Occipital lobe (tissue), 2 donors: ENCODE data around the gene SEMA5A. TPM values are rescaled to one million over a fixed set of nuclear protein-coding genes. Genes with fewer than 3 reads are reported as not detected.

Experiments
- DNase-seq: peaks from one replicate; lab custom pipeline; 2025; lab: John Stamatoyannopoulos, UW
- total RNA-seq: library from RNA; depleted of rRNA; stranded (reverse); fragments of >200 nt; gene quantifications from one replicate; pipeline ENCODE4 v1.2.3, GENCODE V29; 2014

SEMA5A gene
- total RNA-seq, 1 donor from 2014 or later: 11.2 TPM

- DNase-seq: no peak
Measured at GRCh38 chr5:9399094-9399493, 146.8 kb downstream of the SEMA5A start.

- no peak for DNase-seq
Measured at GRCh38 chr5:9398227-9398626, 147.6 kb downstream of the SEMA5A start.

DNA sequence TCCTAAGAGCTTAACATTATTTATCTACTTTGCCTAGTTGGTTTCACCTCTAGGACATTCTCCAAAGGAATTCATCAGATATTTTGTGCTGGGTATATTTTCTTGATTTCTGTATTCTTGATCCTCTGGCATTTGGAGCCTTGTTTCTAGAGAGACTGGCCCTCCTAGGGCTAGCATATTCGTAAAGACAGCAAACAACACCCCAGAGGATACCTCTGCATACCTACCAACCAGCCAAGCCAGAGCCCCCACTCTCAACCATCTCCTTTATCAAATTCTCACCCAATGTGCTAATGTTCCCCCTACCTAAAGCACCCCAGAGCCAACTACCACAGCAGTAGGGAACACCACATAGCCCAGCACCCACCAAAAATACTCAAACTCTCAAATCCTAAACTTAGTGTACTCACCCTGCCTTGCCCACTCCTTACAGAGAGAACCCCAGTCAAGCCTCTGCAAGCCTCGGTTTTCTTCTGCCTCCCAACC lies 149.5 kb downstream of the SEMA5A start:
- DNase-seq: no peak

GRCh38 chr5:9395706-9396105 lies 150.2 kb downstream of the SEMA5A start:
- DNase-seq: no peak

GRCh38 chr5:9394221-9394620 lies 151.7 kb downstream of the SEMA5A start:
- no peak for DNase-seq

DNA sequence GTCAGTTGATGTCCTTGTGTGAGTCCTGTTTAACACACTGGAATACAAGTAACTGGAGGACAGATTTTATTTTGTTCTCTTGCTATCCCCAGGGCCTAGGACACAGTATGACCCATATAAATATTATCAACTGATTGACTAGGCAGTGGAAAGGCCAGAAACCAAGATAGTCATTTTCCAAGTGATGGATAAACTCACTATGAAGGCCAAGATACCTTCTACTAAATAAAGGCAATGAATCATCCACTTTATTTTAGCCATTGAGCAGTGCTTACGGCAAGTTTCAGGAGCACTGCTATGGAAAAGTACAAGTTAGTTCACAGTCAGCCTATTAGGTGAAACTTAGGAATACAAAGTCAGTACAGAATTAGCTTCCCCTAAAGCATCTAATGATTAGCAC lies 153.2 kb downstream of the SEMA5A start:
- DNase-seq: no peak

- no peak for DNase-seq
Measured at GRCh38 chr5:9391080-9391479, 154.8 kb downstream of the SEMA5A start.

GRCh38 chr5:9390113-9390512 lies 155.8 kb downstream of the SEMA5A start:
- no peak for DNase-seq

DNA sequence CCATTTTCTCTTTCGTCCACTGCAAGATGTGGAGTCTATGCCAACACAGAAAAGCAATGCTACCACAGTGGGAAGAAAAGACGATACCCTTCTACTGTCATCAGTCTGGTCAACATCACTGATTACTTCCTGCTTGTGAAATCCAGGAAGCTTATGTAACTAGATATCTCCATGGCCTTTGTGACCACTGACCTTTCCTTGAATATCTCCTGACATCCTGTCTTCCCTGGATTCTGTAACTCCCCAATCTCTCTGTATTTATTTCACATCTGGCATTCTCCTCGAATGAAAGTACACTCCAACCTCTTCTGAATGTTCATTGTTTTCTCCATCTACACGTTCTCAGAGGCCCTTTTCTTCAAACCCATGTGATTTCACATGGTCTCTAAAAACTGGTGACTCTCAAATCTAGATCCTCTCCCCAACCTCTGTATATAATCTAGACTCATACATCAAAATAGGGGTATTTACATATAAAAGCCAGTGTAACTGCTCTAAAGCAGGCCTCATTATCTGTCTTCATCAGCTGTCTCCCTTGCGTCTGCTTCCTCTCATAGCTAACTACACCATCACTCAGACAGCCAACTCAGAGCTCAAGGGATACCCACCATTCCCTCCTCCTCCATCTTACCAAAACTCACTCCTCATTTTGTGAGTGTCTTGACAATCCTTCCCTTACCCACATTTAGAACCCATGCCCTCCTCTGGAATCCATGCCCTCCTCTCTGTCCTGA lies 156.8 kb downstream of the SEMA5A start:
- DNase-seq: no peak

- no peak for DNase-seq
Measured at GRCh38 chr5:9387879-9388278, 158.0 kb downstream of the SEMA5A start.

GRCh38 chr5:9386945-9387344 lies 158.9 kb downstream of the SEMA5A start:
- no peak for DNase-seq

DNA sequence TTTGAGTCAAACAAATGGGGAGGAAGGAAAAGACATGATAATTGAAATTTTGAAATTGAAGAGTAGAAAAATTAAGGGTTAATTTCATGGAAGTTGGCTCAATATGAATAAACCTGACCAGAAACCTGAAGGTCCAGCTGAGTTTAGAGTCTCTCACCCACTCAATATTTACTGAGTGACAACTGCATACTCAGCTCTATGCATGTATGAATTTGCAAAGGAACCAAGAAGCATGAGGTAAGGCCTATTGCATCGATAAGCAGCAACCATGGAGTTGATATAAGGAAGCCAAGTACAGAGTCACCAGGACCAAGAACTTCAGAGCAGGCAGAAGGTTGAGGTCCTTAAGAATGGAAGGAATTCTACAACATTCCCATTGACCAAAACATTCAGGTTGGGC lies 163.4 kb downstream of the SEMA5A start:
- no peak for DNase-seq

- no peak for DNase-seq
Measured at GRCh38 chr5:9381464-9381863, 164.4 kb downstream of the SEMA5A start.

DNA sequence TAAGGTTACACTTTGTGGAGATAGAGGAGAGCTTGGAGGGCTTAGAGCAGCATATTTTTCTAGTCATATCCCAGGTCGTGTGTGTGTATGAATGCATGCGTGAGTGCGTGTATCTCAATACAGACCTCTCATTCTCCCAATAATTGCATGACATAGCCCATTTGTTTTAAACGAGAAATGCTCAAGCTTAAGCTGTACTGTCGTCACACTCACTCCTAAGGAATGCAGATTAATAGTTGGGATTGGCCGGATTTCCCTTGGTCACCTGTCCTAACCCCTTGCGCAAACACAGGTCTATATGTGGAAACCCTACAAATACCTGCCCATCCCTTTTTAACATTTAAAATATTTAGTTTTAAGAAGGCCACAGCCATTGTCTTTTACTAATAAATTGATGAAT lies 165.8 kb downstream of the SEMA5A start:
- DNase-seq: no peak

DNA sequence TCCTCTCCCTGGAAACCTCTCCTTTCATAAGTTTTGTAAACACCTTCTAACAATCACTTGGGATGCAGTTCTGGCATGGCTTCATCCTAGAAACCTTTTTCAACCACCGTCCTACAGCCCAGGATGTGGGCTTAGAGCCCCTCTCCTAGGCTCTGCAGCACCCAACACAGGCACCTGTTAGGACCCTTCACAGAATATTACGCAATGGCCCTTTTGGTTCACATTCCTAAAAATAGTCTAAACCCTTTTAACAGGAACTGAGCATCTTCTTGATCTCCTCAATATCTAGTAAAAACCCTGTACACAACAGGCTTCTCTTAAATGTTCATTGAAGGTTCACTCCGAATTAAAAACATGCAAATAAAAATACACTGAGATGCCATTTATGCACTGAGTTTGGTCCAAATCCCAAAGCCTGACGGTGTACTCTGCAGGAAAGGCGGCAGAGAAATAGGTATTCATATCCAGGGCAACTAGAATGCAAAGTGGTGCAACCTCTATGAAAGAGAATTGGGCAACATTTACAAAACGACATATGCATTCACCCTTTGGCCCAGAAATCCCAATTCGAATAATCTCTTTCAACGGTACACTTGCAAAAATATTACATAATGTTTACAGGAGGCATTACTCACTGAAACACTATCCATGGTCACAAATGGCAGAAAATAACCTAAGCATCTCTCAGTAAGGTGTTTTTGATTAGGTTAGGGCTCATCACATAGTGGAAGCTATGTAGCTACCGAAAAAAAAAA lies 169.3 kb downstream of the SEMA5A start:
- no peak for DNase-seq

GRCh38 chr5:9375756-9376155 lies 170.1 kb downstream of the SEMA5A start:
- no peak for DNase-seq

DNA sequence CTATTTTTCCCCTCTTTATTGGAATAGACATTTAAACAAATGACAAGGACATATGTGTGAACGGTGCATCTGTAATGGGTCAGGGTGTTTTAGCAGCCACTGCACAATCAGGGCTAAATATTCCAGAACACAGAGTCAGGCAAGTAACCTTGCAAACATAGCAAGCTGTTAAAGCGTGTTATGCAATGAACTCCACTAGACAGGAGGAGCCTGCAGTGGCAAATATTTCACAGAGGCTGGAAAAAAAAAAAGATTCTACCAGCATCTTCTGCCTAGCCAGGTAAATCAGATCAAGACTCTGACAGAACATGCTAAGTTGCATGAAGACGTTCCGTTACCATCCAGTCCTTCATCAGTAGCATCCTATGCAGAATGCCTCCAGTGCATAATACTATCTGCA lies 171.8 kb downstream of the SEMA5A start:
- no peak for DNase-seq

DNA sequence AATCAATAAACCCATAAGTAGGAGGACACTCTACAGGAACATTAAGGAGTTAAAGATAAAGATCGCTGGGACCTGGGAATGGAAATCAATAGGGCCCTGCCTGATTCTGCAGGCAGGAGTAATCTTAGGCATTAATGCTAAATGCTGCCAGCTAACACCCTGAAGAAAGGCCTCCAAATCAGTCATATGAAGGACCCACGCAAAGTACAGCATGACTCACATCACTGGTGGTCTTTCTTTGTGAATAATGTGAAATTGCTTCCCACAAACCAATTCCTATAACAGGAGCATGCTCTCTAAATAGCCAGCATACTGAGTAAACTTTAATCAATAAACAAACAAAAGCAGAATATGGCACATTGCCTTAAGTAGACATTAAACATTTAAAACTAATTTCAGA lies 172.3 kb downstream of the SEMA5A start:
- no peak for DNase-seq

DNA sequence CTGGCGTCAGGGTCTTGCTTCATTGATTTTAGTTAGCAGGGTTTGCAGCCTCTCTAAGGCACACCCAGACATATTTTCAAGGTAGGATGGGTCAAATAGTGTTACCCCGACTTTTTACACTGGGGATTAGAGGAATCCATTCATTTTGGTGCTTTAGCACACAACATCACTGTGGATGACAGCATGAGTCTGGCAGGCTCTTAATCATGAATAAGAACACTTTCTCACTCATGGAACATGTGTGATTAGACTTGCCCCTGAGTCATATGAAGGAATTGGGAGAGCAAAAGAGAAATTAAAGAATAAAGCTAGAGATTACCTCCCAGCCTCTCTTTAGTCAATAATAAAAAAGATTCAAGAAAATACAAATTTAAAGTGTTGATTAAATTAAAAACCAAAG lies 175.6 kb downstream of the SEMA5A start:
- DNase-seq: no peak

GRCh38 chr5:9365512-9365911 lies 180.4 kb downstream of the SEMA5A start:
- DNase-seq: no peak

- DNase-seq: no peak
Measured at GRCh38 chr5:9363449-9363848, 182.4 kb downstream of the SEMA5A start.

GRCh38 chr5:9363026-9363425 lies 182.8 kb downstream of the SEMA5A start:
- DNase-seq: no peak

DNA sequence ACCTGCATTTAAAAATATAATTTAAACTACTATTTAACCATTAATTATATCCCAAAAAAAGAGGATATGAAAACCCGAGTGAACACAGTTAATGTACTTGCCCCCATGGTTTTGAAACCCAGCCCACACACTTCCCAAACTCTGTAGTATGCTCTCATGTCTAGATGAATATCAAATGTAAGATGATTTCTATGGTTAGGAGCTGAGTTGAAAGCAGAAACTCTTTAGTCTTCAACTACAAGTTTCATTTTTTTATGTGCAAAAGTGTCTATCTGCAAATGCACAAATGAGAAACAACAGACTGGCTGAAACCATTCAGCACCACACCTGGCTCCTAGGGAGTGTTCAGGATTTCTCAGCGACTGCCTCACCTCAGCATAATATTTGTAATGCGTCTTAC lies 183.3 kb downstream of the SEMA5A start:
- no peak for DNase-seq
